ENCODE measurements around the gene RITA1.

The RITA1 gene

GRCh38 chr12:113157218-113157859 is 28.2 kb upstream of the RITA1 start:
- no peak overlapping the region for H3K9ac ChIP-seq (ENCODE audit: low read depth, low read length)
- H3K9me3 ChIP-seq (replicated peaks; ENCODE audit: low read length), result no peaks in the 10 kb centered on the region
- peaks cover 25% of the 10 kb centered on the region for H3K27me3 ChIP-seq (ENCODE audit: control insufficient read depth, insufficient read depth, low read length)
- no peak overlapping the region for H3K4me3 ChIP-seq (ENCODE audit: low read length)
- H3K36me3 ChIP-seq (ENCODE audit: insufficient read depth, low read length), result peaks cover 35% of the 10 kb centered on the region
- H3K4me1 ChIP-seq (ENCODE audit: control insufficient read depth, insufficient read depth, low read length), result peaks cover 21% of the 10 kb centered on the region
- H3K4me2 ChIP-seq (ENCODE audit: low read length), result no peak overlapping the region

DNA sequence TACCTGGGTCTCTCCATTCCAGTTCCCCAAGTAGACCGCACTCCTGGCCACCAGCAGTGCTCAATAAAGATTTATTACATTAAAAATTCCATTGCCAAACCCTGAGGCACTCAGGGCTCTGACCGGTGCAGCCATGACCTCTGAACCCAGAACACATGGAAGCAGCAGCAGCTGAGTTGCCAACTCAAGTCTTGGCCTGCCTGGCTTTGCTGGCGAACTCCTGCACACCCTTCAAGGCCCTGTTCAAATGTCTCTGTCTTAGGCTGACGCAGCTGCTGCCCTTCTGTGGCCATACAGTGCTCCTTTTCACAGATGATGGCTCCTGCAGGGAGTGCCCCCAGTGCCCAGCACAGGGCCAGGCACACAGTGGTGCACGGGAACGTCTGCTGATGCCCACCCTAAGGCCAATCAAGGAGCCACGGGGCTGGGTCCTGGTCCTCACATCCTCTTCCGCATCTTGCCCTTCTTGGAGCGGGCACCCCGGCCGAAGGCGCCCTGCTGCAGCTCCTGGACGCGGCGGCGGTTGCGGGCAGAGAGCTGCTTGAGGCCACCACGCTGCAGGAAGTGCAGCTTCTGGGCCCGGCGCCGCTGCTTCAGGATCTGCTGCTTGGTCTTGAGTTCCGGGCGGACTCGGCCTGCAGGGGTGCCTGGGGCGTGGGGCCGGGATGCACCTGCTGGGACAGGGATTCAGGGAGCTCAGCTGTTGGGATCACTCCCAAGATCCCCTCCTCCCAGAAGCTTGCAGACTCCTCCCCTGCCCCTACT is 26.9 kb upstream of the RITA1 start:
- Histone ChIP-seq H3K9ac (ENCODE audit: low read depth, low read length) (no peak overlapping the region), H3K4me1 (ENCODE audit: control insufficient read depth, insufficient read depth, low read length) (peaks cover 19% of the 10 kb centered on the region), H3K27me3 (ENCODE audit: control insufficient read depth, insufficient read depth, low read length) (peaks cover 16% of the 10 kb centered on the region), H3K9me3 (replicated peaks; ENCODE audit: low read length) (no peaks in the 10 kb centered on the region), H3K36me3 (ENCODE audit: insufficient read depth, low read length) (peaks cover 41% of the 10 kb centered on the region), H3K4me2 (ENCODE audit: low read length) (no peak overlapping the region), H3K4me3 (ENCODE audit: low read length) (no peak overlapping the region)

DNA sequence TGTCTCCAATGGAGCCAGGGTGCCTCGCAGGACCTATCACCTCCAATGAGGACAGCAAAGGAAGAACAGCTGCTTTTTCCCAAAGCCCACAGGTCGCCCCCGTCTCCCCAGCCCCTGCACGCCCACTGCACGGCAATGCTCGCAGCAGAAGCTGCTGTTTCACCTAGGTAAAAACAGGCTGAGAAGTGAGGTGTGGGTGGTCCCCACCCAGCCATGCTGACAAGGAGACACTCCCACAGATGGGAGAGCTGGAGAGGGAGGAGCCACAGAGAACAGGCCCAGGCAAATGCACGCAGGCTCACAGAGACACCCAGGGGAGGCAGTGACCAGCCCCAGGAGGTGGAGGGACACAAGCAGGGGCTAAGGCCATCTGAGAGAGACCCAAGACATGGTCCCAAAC is 25.6 kb upstream of the RITA1 start:
- Histone ChIP-seq H3K27me3 (ENCODE audit: control insufficient read depth, insufficient read depth, low read length) (peaks cover 7% of the 10 kb centered on the region), H3K9me3 (replicated peaks; ENCODE audit: low read length) (no peaks in the 10 kb centered on the region), H3K4me3 (ENCODE audit: low read length) (no peak overlapping the region), H3K4me2 (ENCODE audit: low read length) (no peak overlapping the region), H3K9ac (ENCODE audit: low read depth, low read length) (no peak overlapping the region), H3K4me1 (ENCODE audit: control insufficient read depth, insufficient read depth, low read length) (peaks cover 13% of the 10 kb centered on the region), H3K36me3 (ENCODE audit: insufficient read depth, low read length) (peaks cover 44% of the 10 kb centered on the region)

DNA sequence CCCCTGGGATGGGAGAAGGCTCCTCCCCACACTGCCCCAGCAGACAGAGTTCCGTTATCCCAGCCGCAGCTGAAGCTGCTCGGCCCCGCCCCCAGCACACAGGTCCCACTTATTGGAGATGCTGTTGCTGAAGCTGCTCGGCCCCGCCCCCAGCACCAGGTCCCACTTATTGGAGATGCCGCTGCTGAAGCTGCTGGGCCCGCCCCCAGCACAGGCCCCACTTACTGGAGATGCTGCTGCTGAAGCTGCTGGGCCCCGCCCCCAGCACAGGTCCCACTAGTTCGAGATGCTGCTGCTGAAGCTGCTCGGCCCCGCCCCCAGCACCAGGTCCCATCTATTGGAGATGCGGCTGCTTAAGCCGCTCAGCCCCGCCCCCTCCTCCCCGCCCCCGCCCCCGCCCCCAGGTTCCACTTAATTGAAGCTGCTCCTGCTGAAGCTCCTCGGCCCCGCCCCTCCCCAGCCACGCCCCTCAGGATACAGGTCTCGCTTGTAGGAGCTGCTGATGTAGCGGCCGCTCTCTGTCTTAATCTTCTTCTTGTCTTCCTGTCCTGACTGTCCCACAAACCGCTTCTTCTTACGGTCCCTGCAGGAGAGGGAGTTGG is 24.0 kb upstream of the RITA1 start:
- H3K9me3 ChIP-seq (replicated peaks; ENCODE audit: low read length), result no peaks in the 10 kb centered on the region
- H3K4me2 ChIP-seq (ENCODE audit: low read length), result no peak overlapping the region
- peaks cover 13% of the 10 kb centered on the region for H3K4me1 ChIP-seq (ENCODE audit: control insufficient read depth, insufficient read depth, low read length)
- no peak overlapping the region for H3K9ac ChIP-seq (ENCODE audit: low read depth, low read length)
- no peak overlapping the region for H3K4me3 ChIP-seq (ENCODE audit: low read length)
- H3K27me3 ChIP-seq (ENCODE audit: control insufficient read depth, insufficient read depth, low read length), result no peaks in the 10 kb centered on the region
- H3K36me3 ChIP-seq (ENCODE audit: insufficient read depth, low read length), result peaks cover 58% of the 10 kb centered on the region

GRCh38 chr12:113162102-113163029 is 23.2 kb upstream of the RITA1 start:
- no peaks in the 10 kb centered on the region for H3K9me3 ChIP-seq (replicated peaks; ENCODE audit: low read length)
- no peak overlapping the region for H3K9ac ChIP-seq (ENCODE audit: low read depth, low read length)
- peaks cover 13% of the 10 kb centered on the region for H3K4me1 ChIP-seq (ENCODE audit: control insufficient read depth, insufficient read depth, low read length)
- no peaks in the 10 kb centered on the region for H3K27me3 ChIP-seq (ENCODE audit: control insufficient read depth, insufficient read depth, low read length)
- H3K4me2 ChIP-seq (ENCODE audit: low read length), result no peak overlapping the region
- H3K4me3 ChIP-seq (ENCODE audit: low read length), result no peak overlapping the region
- peaks cover 63% of the 10 kb centered on the region for H3K36me3 ChIP-seq (ENCODE audit: insufficient read depth, low read length)

- H3K4me1 ChIP-seq (ENCODE audit: control insufficient read depth, insufficient read depth, low read length), result peaks cover 13% of the 10 kb centered on the region
- no peaks in the 10 kb centered on the region for H3K27me3 ChIP-seq (ENCODE audit: control insufficient read depth, insufficient read depth, low read length)
- H3K36me3 ChIP-seq (ENCODE audit: insufficient read depth, low read length), result peaks cover 63% of the 10 kb centered on the region
- no peaks in the 10 kb centered on the region for H3K9me3 ChIP-seq (replicated peaks; ENCODE audit: low read length)
- no peak overlapping the region for H3K9ac ChIP-seq (ENCODE audit: low read depth, low read length)
- H3K4me3 ChIP-seq (ENCODE audit: low read length), result no peak overlapping the region
- H3K4me2 ChIP-seq (ENCODE audit: low read length), result no peak overlapping the region
These were observed 22.5 kb upstream of the RITA1 start for GRCh38 chr12:113163030-113163360.

- no peak overlapping the region for H3K4me3 ChIP-seq (ENCODE audit: low read length)
- H3K9ac ChIP-seq (ENCODE audit: low read depth, low read length), result no peak overlapping the region
- H3K9me3 ChIP-seq (replicated peaks; ENCODE audit: low read length), result no peaks in the 10 kb centered on the region
- H3K4me1 ChIP-seq (ENCODE audit: control insufficient read depth, insufficient read depth, low read length), result peaks cover 13% of the 10 kb centered on the region
- no peak overlapping the region for H3K4me2 ChIP-seq (ENCODE audit: low read length)
- H3K27me3 ChIP-seq (ENCODE audit: control insufficient read depth, insufficient read depth, low read length), result no peaks in the 10 kb centered on the region
- H3K36me3 ChIP-seq (ENCODE audit: insufficient read depth, low read length), result peaks cover 60% of the 10 kb centered on the region
These were observed 21.5 kb upstream of the RITA1 start for GRCh38 chr12:113164014-113164413.

DNA sequence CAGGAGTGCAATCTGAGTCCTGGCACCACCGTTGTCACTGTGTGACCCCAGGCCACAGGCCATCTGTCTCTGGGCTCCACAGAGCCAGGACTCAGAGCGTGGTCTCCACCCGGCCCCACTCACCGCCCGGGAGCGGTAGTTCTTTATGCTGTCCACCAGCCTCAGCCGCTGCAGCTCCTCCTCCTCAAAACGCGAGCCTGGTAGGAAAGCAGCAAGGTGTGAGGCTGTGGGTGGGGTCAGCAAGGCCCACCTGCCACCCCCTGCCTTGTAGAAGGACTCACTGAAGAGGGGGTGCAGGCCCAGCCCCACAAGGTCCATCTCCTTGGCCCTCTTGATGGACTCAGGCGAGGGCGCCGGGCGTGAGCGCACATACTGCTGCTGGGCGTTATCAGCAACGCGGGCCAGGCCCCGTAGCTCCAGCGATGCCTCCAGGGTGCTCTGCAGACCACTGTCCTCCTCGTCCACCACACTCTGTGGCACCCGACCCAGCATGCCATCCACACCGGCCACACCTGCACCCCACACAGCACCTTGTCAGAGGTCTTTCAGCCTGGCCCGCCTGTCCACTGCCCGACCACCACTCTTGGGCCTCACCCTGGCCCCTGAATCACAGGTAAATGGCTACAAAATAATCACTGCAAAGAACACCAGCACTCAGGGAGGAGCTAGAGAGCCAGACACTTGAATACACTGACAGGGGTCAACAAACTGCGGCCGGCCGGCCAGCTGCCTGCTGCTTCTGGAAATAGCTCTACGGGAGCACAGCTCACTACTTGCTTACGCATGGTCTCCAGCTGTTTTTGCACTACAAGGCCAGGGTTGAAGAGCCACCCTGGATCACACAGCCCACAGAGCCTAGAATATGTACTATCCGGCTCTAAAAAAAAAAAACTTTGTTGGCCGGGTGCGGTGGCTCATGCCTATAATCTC is 19.7 kb upstream of the RITA1 start:
- H3K27me3 ChIP-seq (ENCODE audit: control insufficient read depth, insufficient read depth, low read length), result no peaks in the 10 kb centered on the region
- H3K9ac ChIP-seq (ENCODE audit: low read depth, low read length), result no peak overlapping the region
- no peak overlapping the region for H3K4me2 ChIP-seq (ENCODE audit: low read length)
- peaks cover 58% of the 10 kb centered on the region for H3K36me3 ChIP-seq (ENCODE audit: insufficient read depth, low read length)
- no peaks in the 10 kb centered on the region for H3K9me3 ChIP-seq (replicated peaks; ENCODE audit: low read length)
- peaks cover 13% of the 10 kb centered on the region for H3K4me1 ChIP-seq (ENCODE audit: control insufficient read depth, insufficient read depth, low read length)
- H3K4me3 ChIP-seq (ENCODE audit: low read length), result no peak overlapping the region

DNA sequence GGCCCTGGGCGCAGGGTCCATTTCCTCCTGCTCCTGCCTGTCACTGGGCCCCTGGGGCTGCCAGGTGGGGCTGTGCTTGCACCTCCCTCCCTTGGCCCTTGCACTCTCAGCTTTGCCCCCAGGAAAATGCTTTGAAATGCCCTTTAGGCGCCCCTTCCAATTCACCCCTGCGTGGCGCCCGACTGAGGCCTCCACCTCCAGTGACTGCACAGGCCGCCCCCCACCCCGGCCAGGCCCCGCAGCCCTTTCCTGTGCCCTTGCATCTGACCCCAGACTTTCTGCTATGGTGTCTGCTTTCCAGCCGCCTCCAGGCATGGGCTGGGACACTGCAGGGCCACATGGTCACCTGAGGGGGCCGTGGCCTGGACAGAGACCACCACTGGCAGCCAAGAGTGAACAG is 17.7 kb upstream of the RITA1 start:
- Histone ChIP-seq H3K4me3 (ENCODE audit: low read length) (no peak overlapping the region), H3K4me1 (ENCODE audit: control insufficient read depth, insufficient read depth, low read length) (peaks cover 3% of the 10 kb centered on the region), H3K27me3 (ENCODE audit: control insufficient read depth, insufficient read depth, low read length) (no peaks in the 10 kb centered on the region), H3K9me3 (replicated peaks; ENCODE audit: low read length) (no peaks in the 10 kb centered on the region), H3K4me2 (ENCODE audit: low read length) (no peak overlapping the region), H3K36me3 (ENCODE audit: insufficient read depth, low read length) (peaks cover 74% of the 10 kb centered on the region), H3K9ac (ENCODE audit: low read depth, low read length) (no peak overlapping the region)

DNA sequence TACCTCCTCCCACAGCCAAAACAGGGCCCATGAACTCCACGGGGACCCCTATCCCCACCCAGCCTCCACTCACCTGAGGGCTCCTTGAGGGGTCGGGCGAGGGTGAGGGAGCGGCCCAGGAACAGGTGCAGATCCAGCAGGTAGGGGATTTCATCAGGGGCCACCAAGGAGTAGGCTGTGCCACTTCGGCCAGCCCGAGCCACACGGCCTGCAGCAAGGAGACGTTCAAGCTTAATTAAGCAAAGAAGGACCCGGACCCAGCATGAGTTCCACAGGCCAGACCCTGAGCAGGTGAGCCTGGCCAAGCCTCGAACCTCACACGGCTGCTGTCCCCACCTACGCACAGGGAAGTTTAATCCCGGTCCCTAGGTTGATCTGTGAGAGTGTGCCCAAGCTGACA is 15.8 kb upstream of the RITA1 start:
- no peaks in the 10 kb centered on the region for H3K9me3 ChIP-seq (replicated peaks; ENCODE audit: low read length)
- H3K36me3 ChIP-seq (ENCODE audit: insufficient read depth, low read length), result peaks cover 81% of the 10 kb centered on the region
- no peak overlapping the region for H3K9ac ChIP-seq (ENCODE audit: low read depth, low read length)
- no peaks in the 10 kb centered on the region for H3K27me3 ChIP-seq (ENCODE audit: control insufficient read depth, insufficient read depth, low read length)
- no peaks in the 10 kb centered on the region for H3K4me1 ChIP-seq (ENCODE audit: control insufficient read depth, insufficient read depth, low read length)
- H3K4me2 ChIP-seq (ENCODE audit: low read length), result no peak overlapping the region
- H3K4me3 ChIP-seq (ENCODE audit: low read length), result no peak overlapping the region

Data from skeletal muscle satellite cell (primary cell).